NB4 (cell line): ENCODE measurements around the gene KBTBD13.

Source experiments
- DNase-seq: peaks from one replicate; pipeline ENCODE4 v3.0.0; 2010; ENCODE audit warnings: low read depth
- H3K4me3 ChIP-seq: one replicate; pipeline ENCODE4 v1.5.1; 2011; ENCODE audit warnings: mild to moderate bottlenecking, low read depth, low read length, moderate library complexity
- CTCF ChIP-seq: IDR thresholded peaks from one replicate; pipeline ENCODE4 v1.5.1; 2012; ENCODE audit warnings: low read depth, low read length
- MAX ChIP-seq: IDR thresholded peaks from 2 replicates; pipeline ENCODE4 v1.6.1; 2011; ENCODE audit warnings: low read depth, low read length
- MYC ChIP-seq: IDR thresholded peaks from 2 replicates; pipeline ENCODE4 v1.6.1; 2011; ENCODE audit warnings: low read depth, low read length
- POLR2A ChIP-seq: IDR thresholded peaks from 2 replicates; pipeline ENCODE4 v1.6.1; 2011; ENCODE audit warnings: mild to moderate bottlenecking; ENCODE audit not compliant: insufficient read length; ENCODE audit errors: extremely low read depth

KBTBD13 gene

DNA sequence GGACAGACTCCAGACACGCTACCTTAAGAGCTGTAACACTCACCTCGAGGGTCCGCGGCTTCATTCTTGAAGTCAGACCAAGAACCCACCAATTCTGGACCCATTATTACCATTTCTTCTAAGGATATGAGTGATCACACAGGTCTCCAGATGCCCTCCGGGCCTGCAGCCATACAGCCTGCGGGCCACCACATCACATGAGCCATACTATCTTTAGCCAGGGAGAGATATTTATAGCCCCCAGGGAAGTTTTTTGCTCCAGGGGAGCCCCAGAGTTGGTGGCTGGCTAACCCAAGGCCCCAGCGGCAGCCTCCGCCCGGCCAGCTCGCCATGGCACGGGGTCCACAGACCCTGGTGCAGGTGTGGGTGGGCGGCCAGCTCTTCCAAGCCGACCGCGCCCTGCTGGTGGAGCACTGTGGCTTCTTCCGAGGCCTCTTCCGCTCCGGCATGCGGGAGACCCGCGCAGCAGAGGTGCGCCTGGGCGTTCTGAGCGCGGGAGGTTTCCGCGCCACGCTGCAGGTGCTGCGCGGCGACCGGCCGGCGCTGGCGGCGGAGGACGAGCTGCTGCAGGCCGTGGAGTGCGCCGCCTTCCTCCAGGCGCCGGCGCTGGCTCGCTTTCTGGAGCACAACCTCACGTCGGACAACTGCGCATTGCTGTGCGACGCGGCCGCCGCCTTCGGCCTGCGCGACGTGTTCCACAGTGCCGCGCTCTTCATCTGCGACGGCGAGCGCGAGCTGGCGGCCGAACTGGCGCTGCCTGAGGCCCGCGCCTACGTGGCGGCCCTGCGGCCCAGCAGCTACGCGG lies at the start of gene KBTBD13:
KBTBD13 (plus strand) TSS at position 261 of the 805 bp plus-strand sequence; CDS start at position 331, 70 bp downstream.
- TF ChIP-seq MAX (no peak), POLR2A (no peak), CTCF (no peak), MYC (no peak)
- no peak for DNase-seq
- no peak within 1 kb of the TSS for H3K4me3 ChIP-seq

DNA sequence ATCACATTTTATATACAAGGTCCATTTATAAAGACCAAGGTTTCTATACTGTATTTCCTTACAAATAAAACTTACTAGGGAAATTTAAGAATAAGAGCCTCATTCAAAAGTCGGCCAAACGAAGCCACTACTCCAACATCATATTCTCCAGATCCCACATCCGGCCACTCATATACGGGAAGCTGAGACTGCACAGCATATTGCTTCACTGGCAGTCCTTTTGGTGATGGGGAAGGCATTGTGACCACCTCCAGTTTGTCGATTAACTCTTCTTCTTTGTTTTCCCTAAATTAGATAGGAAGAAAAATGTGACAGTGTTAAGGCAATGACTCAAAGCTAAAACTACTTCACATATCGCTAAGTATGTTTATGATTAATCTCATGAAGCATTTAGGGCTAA lies 49.8 kb upstream of the KBTBD13 start:
- DNase-seq = no peak
- no peak for TF ChIP-seq MAX
- TF ChIP-seq MYC = no peak
- H3K4me3 ChIP-seq = no peak overlapping the region

- no peak for TF ChIP-seq CTCF
- no peak for TF ChIP-seq POLR2A
- no peak for TF ChIP-seq MYC
- TF ChIP-seq MAX = no peak
- DNase-seq = no peak
- H3K4me3 ChIP-seq = peak overlapping the region; percentile 23
Measured at GRCh38 chr15:65027593-65027992, 49.0 kb upstream of the KBTBD13 start.

- DNase-seq = peak; percentile 31
- H3K4me3 ChIP-seq = peak overlapping the region; percentile 92
- TF ChIP-seq POLR2A (no peak), MYC (no peak), MAX (peak; percentile 44; the same call in 1 of the 2 replicates)
Measured at GRCh38 chr15:65028338-65028737, 48.2 kb upstream of the KBTBD13 start.

GRCh38 chr15:65028921-65029735 lies 47.4 kb upstream of the KBTBD13 start, which contains the start of gene MTFMT:
Gene MTFMT (minus strand): TSS chr15:65029639. CDS start chr15:65029613, 26 bp downstream.
- TF ChIP-seq MYC (no peak), POLR2A (peak; percentile 98)
- peak; percentile 88 for DNase-seq
- peak within 1 kb of the TSS; percentile 92 for H3K4me3 ChIP-seq

DNA sequence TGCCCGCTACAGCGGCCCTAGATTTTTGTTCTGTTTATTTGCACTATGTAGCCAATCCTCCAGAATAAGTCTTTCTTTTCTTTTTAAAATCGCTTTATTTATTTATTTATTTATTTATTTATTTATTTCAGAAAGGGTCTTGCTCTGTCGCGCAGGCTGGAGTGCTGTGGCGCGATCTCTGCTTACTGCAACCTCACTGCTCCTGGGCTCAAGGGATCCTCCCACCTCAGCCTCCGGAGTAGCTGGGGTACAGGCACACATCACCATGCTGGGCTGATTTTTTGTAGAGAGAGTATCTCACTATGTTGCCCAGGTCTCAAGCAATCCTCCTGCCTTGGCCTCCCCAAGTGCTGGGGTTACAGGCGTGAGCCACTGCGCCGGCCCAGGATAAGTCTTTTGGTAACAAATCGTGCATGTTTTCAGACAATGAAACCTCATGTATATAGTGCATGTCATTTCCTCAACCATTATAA lies 46.8 kb upstream of the KBTBD13 start:
- peak overlapping the region; percentile 92 for H3K4me3 ChIP-seq
- DNase-seq = no peak
- TF ChIP-seq MAX (no peak), POLR2A (no peak), MYC (no peak), CTCF (no peak)
